HepG2 (cell line): ENCODE measurements around the gene POLR2H. TPM values are rescaled to one million over a fixed set of nuclear protein-coding genes. Genes with fewer than 3 reads are reported as not detected.
A peak's percentile ranks its signal among the peaks of the same experiment; 100 is the strongest.

Source experiments
- AGO2 ChIP-seq: fragments of 200-400 bp; formaldehyde crosslinking; optimal IDR thresholded peaks from 2 replicates; pipeline ENCODE3; 2017; ENCODE audit warnings: mild to moderate bottlenecking, low read depth, low read length, moderate library complexity
- CENPT ChIP-seq: sonication (generic); formaldehyde crosslinking; IDR thresholded peaks from 2 replicates; pipeline ENCODE4 v1.8.0; 2022; ENCODE audit warnings: low read depth, mild to moderate bottlenecking, moderate library complexity, missing genetic modification reagents
- DMAP1 ChIP-seq: IDR thresholded peaks from 2 replicates; pipeline ENCODE4 v1.6.1; 2016
- ELF3 ChIP-seq: IDR thresholded peaks from 2 replicates; pipeline ENCODE4 v1.6.1; 2016; ENCODE audit warnings: missing genetic modification reagents, missing compliant biosample characterization
- FLYWCH1 ChIP-seq: sonication (generic); formaldehyde crosslinking; IDR thresholded peaks from 2 replicates; pipeline ENCODE4 v1.8.1; 2023; ENCODE audit warnings: mild to moderate bottlenecking, missing genetic modification reagents
- GABPA ChIP-seq, 2 experiments: IDR thresholded peaks; 2 replicates each; pipeline ENCODE4 v1.6.1; 2011 to 2016; ENCODE audit warnings: low read depth in 2 of 2, low read length in 1 of 2, missing biosample characterization in 1 of 2, missing genetic modification characterization in 1 of 2
- HOXD1 ChIP-seq: sonication (generic); formaldehyde crosslinking; IDR thresholded peaks from 2 replicates; pipeline ENCODE4 v1.5.0; 2020; ENCODE audit warnings: missing genetic modification reagents
- KDM3A ChIP-seq: IDR thresholded peaks from 2 replicates; pipeline ENCODE4 v1.6.1; 2018; ENCODE audit warnings: low read depth, missing compliant biosample characterization
- TBX3 ChIP-seq: fragments of 450-650 bp; IDR thresholded peaks from 2 replicates; pipeline ENCODE4 v1.6.1; 2017; ENCODE audit warnings: antibody characterized with exemption, mild to moderate bottlenecking, inconsistent platforms, borderline replicate concordance
- TCF12 ChIP-seq, 2 experiments: fragments of 450-650 bp in 1 of 2; sonication (generic) in 1 of 2; formaldehyde crosslinking in 1 of 2; IDR thresholded peaks; 2 replicates each; pipeline versions ENCODE4 v1.6.1 to v1.8.0; 2017 to 2022; ENCODE audit warnings: antibody characterized with exemption in 1 of 2, mild to moderate bottlenecking in 1 of 2, missing genetic modification reagents in 1 of 2, moderate library complexity in 1 of 2
- ZNF264 ChIP-seq: sonication (generic); formaldehyde crosslinking; IDR thresholded peaks from 2 replicates; pipeline ENCODE4 v1.4.0; 2020; ENCODE audit warnings: missing genetic modification reagents
- ZNF30 ChIP-seq: sonication (generic); formaldehyde crosslinking; IDR thresholded peaks from 2 replicates; pipeline ENCODE4 v1.5.0; 2020; ENCODE audit warnings: mild to moderate bottlenecking, missing genetic modification reagents
- ZNF367 ChIP-seq: sonication (generic); formaldehyde crosslinking; IDR thresholded peaks from 2 replicates; pipeline ENCODE4 v1.4.0; 2020; ENCODE audit warnings: missing genetic modification reagents, borderline replicate concordance
- ZNF382 ChIP-seq: sonication (generic); formaldehyde crosslinking; IDR thresholded peaks from 2 replicates; pipeline ENCODE4 v1.5.0; 2020; ENCODE audit warnings: missing genetic modification reagents, mild to moderate bottlenecking, borderline replicate concordance
- ZNF629 ChIP-seq: sonication (generic); formaldehyde crosslinking; conservative IDR thresholded peaks from 2 replicates; pipeline ENCODE4 v1.5.0; 2020; ENCODE audit warnings: missing genetic modification reagents
- ZNF703 ChIP-seq: sonication (generic); formaldehyde crosslinking; IDR thresholded peaks from 2 replicates; pipeline ENCODE4 v1.5.1; 2020; ENCODE audit warnings: missing genetic modification reagents, mild to moderate bottlenecking, moderate library complexity, borderline replicate concordance
- ZNF747 ChIP-seq: sonication (generic); formaldehyde crosslinking; IDR thresholded peaks from 2 replicates; pipeline ENCODE4 v1.8.1; 2023; ENCODE audit warnings: missing genetic modification reagents, mild to moderate bottlenecking, borderline replicate concordance
- ZNF772 ChIP-seq: sonication (generic); formaldehyde crosslinking; IDR thresholded peaks from 2 replicates; pipeline ENCODE4 v1.5.0; 2020; ENCODE audit warnings: mild to moderate bottlenecking, missing genetic modification reagents
- ZNF879 ChIP-seq: sonication (generic); formaldehyde crosslinking; IDR thresholded peaks from 2 replicates; pipeline ENCODE4 v1.8.1; 2023; ENCODE audit warnings: missing genetic modification reagents
- ZZZ3 ChIP-seq: sonication (generic); formaldehyde crosslinking; IDR thresholded peaks from 2 replicates; pipeline ENCODE4 v1.4.0; 2020; ENCODE audit warnings: missing genetic modification reagents, mild to moderate bottlenecking, borderline replicate concordance
- polyA plus RNA-seq, 8 experiments: library from polyadenylated mRNA; depleted of rRNA in 3 of 8; stranded (reverse) in 7 of 8; unstranded in 1 of 8; fragments of >200 nt; fragmentation: Illumina TruSeq in 4 of 8; extraction: Trizol in 4 of 8; gene quantifications; 2 replicates each; pipeline versions ENCODE4 v1.2.1 to v1.2.3, GENCODE V29; 2011 to 2016; ENCODE audit warnings: low read depth in 4 of 8, missing spikeins in 1 of 8, mixed read lengths in 1 of 8; ENCODE audit not compliant: insufficient read depth in 1 of 8
- total RNA-seq, 5 experiments: library from RNA; depleted of rRNA; stranded (reverse); fragments of >200 nt; fragmentation: Illumina TruSeq; extraction: Trizol; gene quantifications; 2 replicates each; pipeline ENCODE4 v1.2.3, GENCODE V29; 2016; ENCODE audit warnings: low read depth in 1 of 5
- TF ChIP-seq, protein P1 (sequence below): IDR thresholded peaks from 2 replicates; pipeline ENCODE4 v1.6.1; 2012; ENCODE audit warnings: low read length, improper control_type of control experiment
- TF ChIP-seq, protein P2 (sequence below): sonication (generic); formaldehyde crosslinking; IDR thresholded peaks from 2 replicates; pipeline ENCODE4 v1.4.0; 2020; ENCODE audit warnings: mild to moderate bottlenecking, missing genetic modification reagents

POLR2H gene
- total and polyA plus RNA-seq, 2 of the 13 experiments (the other 11 are each of a cell fraction or from before 2014, with no cell fraction given) = 118 to 194 TPM

DNA sequence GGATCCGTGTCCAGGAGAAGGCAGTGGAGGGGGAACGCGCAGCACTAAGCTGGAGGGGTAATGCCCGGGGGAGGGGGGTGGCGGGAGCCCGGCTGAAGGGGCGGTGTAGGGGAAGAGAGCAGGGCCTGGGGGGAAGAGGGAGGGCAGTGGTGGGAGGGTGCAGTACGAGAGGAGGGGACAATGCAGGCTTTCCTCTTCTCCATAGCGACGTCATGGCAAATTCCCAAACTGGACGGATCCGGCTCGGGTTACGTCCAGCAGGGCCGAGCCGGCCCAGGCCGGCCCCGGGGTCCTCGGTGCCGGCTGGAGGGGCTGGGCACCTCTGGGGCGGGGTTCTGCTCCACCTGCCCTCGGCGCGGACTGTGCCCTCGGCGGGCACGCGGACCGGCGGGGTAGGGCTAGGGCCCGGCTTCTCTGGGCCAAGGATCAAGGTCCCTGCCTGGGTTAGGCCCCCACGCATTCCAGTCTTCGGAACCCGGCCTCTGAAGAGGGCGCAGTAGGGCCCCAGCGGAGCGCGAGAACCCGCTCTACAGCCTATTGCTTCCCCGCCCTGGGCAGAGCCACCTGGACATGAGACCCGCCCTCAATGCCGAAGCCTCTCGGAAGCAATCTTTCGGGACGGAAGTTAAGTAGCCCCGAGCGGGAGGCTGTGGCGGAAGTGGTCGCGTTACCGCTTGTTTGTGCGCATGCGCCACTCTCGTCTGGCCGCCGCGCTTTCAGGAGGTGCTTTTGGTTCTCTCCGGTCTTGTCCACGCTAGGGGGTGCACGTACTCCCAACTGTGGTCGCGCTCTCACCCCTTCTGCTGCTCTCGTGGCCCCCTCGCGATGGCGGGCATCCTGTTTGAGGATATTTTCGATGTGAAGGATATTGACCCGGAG is 1.4 kb downstream of the POLR2H start (continued):
- TF ChIP-seq ZNF629 (CRISPR knock-in tag) (peak; percentile 5; the same call in 1 of the 2 replicates), ZNF264 (CRISPR knock-in tag) (0 out of 2 replicates have a peak, but pooled peaks have one; percentile 70), ZNF382 (CRISPR knock-in tag) (no peak), ZNF879 (CRISPR knock-in tag) (no peak), ZNF30 (CRISPR knock-in tag) (no peak), FLYWCH1 (CRISPR knock-in tag) (0 out of 2 replicates have a peak, but pooled peaks have one; percentile 21), GABPA (IDR thresholded peaks at IDR 0.05; ENCODE audit: low read depth, low read length) (no peak), GABPA (CRISPR knock-in tag; IDR thresholded peaks at IDR 0.05; ENCODE audit: low read depth) (peak; percentile 98), ELF3 (CRISPR knock-in tag) (peak; percentile 76), ZNF747 (CRISPR knock-in tag) (peak; percentile 82; the same call in 1 of the 2 replicates), ZZZ3 (CRISPR knock-in tag) (no peak; the same call in 1 of the 2 replicates), CENPT (CRISPR knock-in tag) (peak; percentile 84; the same call in 1 of the 2 replicates), TCF12 (IDR thresholded peaks at IDR 0.05) (no peak), TCF12 (CRISPR knock-in tag; IDR thresholded peaks at IDR 0.05) (no peak; the same call in 1 of the 2 replicates), ZNF367 (CRISPR knock-in tag) (no peak), TBX3 (no peak), DMAP1 (CRISPR knock-in tag) (peak; percentile 94), ZNF772 (CRISPR knock-in tag) (peak; percentile 67; the same call in 1 of the 2 replicates), KDM3A (CRISPR knock-in tag) (peak; percentile 59; the same call in 1 of the 2 replicates), HOXD1 (no peak), AGO2 (peak; percentile 89), ZNF703 (peak; percentile 65; the same call in 1 of the 2 replicates)
- TF ChIP-seq, protein P1, sequence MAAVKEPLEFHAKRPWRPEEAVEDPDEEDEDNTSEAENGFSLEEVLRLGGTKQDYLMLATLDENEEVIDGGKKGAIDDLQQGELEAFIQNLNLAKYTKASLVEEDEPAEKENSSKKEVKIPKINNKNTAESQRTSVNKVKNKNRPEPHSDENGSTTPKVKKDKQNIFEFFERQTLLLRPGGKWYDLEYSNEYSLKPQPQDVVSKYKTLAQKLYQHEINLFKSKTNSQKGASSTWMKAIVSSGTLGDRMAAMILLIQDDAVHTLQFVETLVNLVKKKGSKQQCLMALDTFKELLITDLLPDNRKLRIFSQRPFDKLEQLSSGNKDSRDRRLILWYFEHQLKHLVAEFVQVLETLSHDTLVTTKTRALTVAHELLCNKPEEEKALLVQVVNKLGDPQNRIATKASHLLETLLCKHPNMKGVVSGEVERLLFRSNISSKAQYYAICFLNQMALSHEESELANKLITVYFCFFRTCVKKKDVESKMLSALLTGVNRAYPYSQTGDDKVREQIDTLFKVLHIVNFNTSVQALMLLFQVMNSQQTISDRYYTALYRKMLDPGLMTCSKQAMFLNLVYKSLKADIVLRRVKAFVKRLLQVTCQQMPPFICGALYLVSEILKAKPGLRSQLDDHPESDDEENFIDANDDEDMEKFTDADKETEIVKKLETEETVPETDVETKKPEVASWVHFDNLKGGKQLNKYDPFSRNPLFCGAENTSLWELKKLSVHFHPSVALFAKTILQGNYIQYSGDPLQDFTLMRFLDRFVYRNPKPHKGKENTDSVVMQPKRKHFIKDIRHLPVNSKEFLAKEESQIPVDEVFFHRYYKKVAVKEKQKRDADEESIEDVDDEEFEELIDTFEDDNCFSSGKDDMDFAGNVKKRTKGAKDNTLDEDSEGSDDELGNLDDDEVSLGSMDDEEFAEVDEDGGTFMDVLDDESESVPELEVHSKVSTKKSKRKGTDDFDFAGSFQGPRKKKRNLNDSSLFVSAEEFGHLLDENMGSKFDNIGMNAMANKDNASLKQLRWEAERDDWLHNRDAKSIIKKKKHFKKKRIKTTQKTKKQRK = no peak
- TF ChIP-seq, protein P2, sequence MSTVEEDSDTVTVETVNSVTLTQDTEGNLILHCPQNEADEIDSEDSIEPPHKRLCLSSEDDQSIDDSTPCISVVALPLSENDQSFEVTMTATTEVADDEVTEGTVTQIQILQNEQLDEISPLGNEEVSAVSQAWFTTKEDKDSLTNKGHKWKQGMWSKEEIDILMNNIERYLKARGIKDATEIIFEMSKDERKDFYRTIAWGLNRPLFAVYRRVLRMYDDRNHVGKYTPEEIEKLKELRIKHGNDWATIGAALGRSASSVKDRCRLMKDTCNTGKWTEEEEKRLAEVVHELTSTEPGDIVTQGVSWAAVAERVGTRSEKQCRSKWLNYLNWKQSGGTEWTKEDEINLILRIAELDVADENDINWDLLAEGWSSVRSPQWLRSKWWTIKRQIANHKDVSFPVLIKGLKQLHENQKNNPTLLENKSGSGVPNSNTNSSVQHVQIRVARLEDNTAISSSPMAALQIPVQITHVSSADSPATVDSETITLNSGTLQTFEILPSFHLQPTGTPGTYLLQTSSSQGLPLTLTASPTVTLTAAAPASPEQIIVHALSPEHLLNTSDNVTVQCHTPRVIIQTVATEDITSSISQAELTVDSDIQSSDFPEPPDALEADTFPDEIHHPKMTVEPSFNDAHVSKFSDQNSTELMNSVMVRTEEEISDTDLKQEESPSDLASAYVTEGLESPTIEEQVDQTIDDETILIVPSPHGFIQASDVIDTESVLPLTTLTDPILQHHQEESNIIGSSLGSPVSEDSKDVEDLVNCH (CRISPR knock-in tag) = no peak
